ENCODE results near the gene LASP1.

Gene LASP1

GRCh38 chr17:38885728-38886642, 16.1 kb downstream of the LASP1 start:
- in situ Hi-C loops (cut with MboI; ENCODE audit: low sequenced_read_pairs), result no loop called here

- in situ Hi-C loops (cut with MboI; ENCODE audit: low sequenced_read_pairs), result no loop called here
These were observed 16.8 kb downstream of the LASP1 start for GRCh38 chr17:38886643-38887010.

GRCh38 chr17:38888842-38889241, 19.0 kb downstream of the LASP1 start:
- in situ Hi-C loops (cut with MboI; ENCODE audit: low sequenced_read_pairs), result no loop called here

- in situ Hi-C loops (cut with MboI; ENCODE audit: low sequenced_read_pairs), result no loop called here
These were observed 20.0 kb downstream of the LASP1 start for GRCh38 chr17:38889745-38890409.

- in situ Hi-C loops (cut with MboI; ENCODE audit: low sequenced_read_pairs), result no loop called here
These were observed 20.5 kb downstream of the LASP1 start for GRCh38 chr17:38890410-38890746.

- in situ Hi-C loops (cut with MboI; ENCODE audit: low sequenced_read_pairs), result no loop called here
These were observed 21.6 kb downstream of the LASP1 start for GRCh38 chr17:38891441-38891840.

- in situ Hi-C loops (cut with MboI; ENCODE audit: low sequenced_read_pairs), result no loop called here
These were observed 22.2 kb downstream of the LASP1 start for GRCh38 chr17:38892083-38892482.

GRCh38 chr17:38892620-38893019, 22.8 kb downstream of the LASP1 start:
- in situ Hi-C loops (cut with MboI; ENCODE audit: low sequenced_read_pairs), result no loop called here

- in situ Hi-C loops (cut with MboI; ENCODE audit: low sequenced_read_pairs), result no loop called here
These were observed 23.3 kb downstream of the LASP1 start for GRCh38 chr17:38893113-38893512.

- in situ Hi-C loops (cut with MboI; ENCODE audit: low sequenced_read_pairs), result no loop called here
These were observed 23.7 kb downstream of the LASP1 start for GRCh38 chr17:38893607-38894006.

- in situ Hi-C loops (cut with MboI; ENCODE audit: low sequenced_read_pairs), result no loop called here
These were observed 24.4 kb downstream of the LASP1 start for GRCh38 chr17:38894276-38894675.

GRCh38 chr17:38896346-38896954, 26.6 kb downstream of the LASP1 start:
- in situ Hi-C loops (cut with MboI; ENCODE audit: low sequenced_read_pairs), result no loop called here

GRCh38 chr17:38897176-38897575, 27.3 kb downstream of the LASP1 start:
- in situ Hi-C loops (cut with MboI; ENCODE audit: low sequenced_read_pairs), result no loop called here

GRCh38 chr17:38897671-38898290, 27.9 kb downstream of the LASP1 start:
- in situ Hi-C loops (cut with MboI; ENCODE audit: low sequenced_read_pairs), result no loop called here

- in situ Hi-C loops (cut with MboI; ENCODE audit: low sequenced_read_pairs), result no loop called here
These were observed 28.4 kb downstream of the LASP1 start for GRCh38 chr17:38898291-38898679.

- in situ Hi-C loops (cut with MboI; ENCODE audit: low sequenced_read_pairs), result no loop called here
These were observed 29.0 kb downstream of the LASP1 start for GRCh38 chr17:38898812-38899348.

- in situ Hi-C loops (cut with MboI; ENCODE audit: low sequenced_read_pairs), result no loop called here
These were observed 29.6 kb downstream of the LASP1 start for GRCh38 chr17:38899421-38899820.

GRCh38 chr17:38900978-38901656, 31.3 kb downstream of the LASP1 start:
- in situ Hi-C loops (cut with MboI; ENCODE audit: low sequenced_read_pairs), result no loop called here

- in situ Hi-C loops (cut with MboI; ENCODE audit: low sequenced_read_pairs), result no loop called here
These were observed 33.5 kb downstream of the LASP1 start for GRCh38 chr17:38903404-38903803.

GRCh38 chr17:38904892-38905291, 35.0 kb downstream of the LASP1 start:
- in situ Hi-C loops (cut with MboI; ENCODE audit: low sequenced_read_pairs), result no loop called here

- in situ Hi-C loops (cut with MboI; ENCODE audit: low sequenced_read_pairs), result no loop called here
These were observed 35.5 kb downstream of the LASP1 start for GRCh38 chr17:38905375-38905774.
